IgD-negative memory B cell (primary cell): ENCODE data around the gene COMTD1. TPM values are rescaled to one million over a fixed set of nuclear protein-coding genes. Genes with fewer than 3 reads are reported as not detected.

Experiments
- H3K27ac Mint-ChIP-seq, 3 donors: one replicate each; pipeline ENCODE4 v1.8.0; 2020 to 2022; ENCODE audit warnings: mild to moderate bottlenecking in 3 of 3, mixed read lengths in 3 of 3, moderate library complexity in 1 of 3
- H3K27me3 Mint-ChIP-seq: one replicate; pipeline ENCODE4 v1.8.0; 2021; ENCODE audit warnings: mixed read lengths
- H3K36me3 Mint-ChIP-seq: one replicate; pipeline ENCODE4 v1.8.0; 2020; ENCODE audit warnings: mild to moderate bottlenecking, mixed read lengths
- H3K4me1 Mint-ChIP-seq, 3 donors: one replicate each; pipeline ENCODE4 v1.8.0; 2020 to 2022; ENCODE audit warnings: mixed read lengths in 3 of 3, mild to moderate bottlenecking in 1 of 3
- H3K4me3 Mint-ChIP-seq, 4 donors: one replicate each; pipeline ENCODE4 v1.8.0; 2020 to 2022; ENCODE audit warnings: mild to moderate bottlenecking in 4 of 4, mixed read lengths in 4 of 4, moderate library complexity in 3 of 4
- H3K9me3 Mint-ChIP-seq, 3 donors: one replicate each; pipeline ENCODE4 v1.8.0; 2020 to 2021; ENCODE audit warnings: mixed read lengths in 3 of 3, mild to moderate bottlenecking in 1 of 3
- polyA plus RNA-seq: library from polyadenylated mRNA; unstranded; fragments of 300-500 nt; fragmentation: Illumina TruSeq; gene quantifications from one replicate; pipeline ENCODE4 v1.2.3, GENCODE V29; 2021

The COMTD1 gene
- 8.5 TPM for polyA plus RNA-seq

- Mint-ChIP-seq H3K9me3 (no peaks in the 10 kb centered on the region), H3K36me3 (peaks cover 2% of the 10 kb centered on the region), H3K27me3 (no peaks in the 10 kb centered on the region), H3K4me3 (peak within 1 kb of the TSS; percentile 84 to 93 (median 90)), H3K27ac (peak within 1 kb of the TSS in 2 of 3 donors; percentile 57 to 90), H3K4me1 (peaks cover 6 to 14% (median 13%) of the 10 kb centered on the region in 3 donors)
These were observed at the start of gene COMTD1 for GRCh38 chr10:75235375-75236177. COMTD1 (minus strand) TSS chr10:75235957; CDS start chr10:75235928, 29 bp downstream.

DNA sequence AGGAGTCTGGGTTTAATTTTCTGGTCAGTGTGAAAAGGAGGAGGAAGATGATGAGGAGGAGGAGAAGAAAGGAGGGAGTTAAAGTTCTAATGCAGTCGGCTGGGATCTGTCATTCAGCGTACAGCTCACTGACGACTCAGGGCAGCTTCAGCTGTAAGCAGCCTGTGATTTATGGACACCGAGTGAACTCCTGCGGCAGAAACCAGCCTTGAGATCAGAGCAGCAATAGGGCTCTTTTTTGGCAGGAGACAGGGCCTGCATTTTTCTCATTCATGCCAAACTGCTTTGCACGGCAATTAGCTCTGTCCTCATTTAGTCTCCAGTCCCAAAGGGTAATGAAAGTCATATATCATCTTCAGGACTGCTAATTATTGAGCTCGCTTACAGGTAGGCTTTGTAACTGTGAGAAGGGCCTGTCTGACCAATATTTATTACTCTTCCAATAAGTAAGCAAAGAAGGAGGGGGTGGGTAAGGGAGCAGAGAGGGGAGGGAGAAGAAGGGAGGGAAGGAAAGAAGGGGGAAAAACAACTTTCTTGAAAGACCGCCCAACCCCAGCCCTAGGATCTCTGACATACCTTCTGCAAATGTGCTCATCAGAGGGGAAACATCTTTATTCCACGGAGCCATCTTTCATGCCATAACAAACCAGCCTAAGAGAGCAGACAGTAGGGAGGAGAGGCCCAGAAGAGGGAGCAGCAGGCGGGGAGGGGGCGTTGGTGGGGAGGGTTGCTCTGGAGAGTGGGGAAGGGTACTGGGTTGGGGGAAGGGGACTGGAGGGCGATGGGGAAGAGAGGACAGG is 48.1 kb upstream of the COMTD1 start:
- Mint-ChIP-seq H3K4me1 (peaks cover 0 to 1% (median 0%) of the 10 kb centered on the region in 3 donors), H3K27ac (peak overlapping the region in 1 of 3 donors; percentile 57), H3K9me3 (peaks cover 0 to 3% (median 0%) of the 10 kb centered on the region in 3 donors), H3K4me3 (no peak overlapping the region), H3K27me3 (peaks cover 18% of the 10 kb centered on the region), H3K36me3 (no peaks in the 10 kb centered on the region)

GRCh38 chr10:75283078-75283670 is 47.4 kb upstream of the COMTD1 start:
- Mint-ChIP-seq H3K4me3 (no peak overlapping the region), H3K4me1 (peaks cover 0 to 1% (median 0%) of the 10 kb centered on the region in 3 donors), H3K27ac (peak overlapping the region in 1 of 3 donors; percentile 57), H3K9me3 (peaks cover 0 to 3% (median 0%) of the 10 kb centered on the region in 3 donors), H3K27me3 (peaks cover 18% of the 10 kb centered on the region), H3K36me3 (no peaks in the 10 kb centered on the region)

- Mint-ChIP-seq H3K4me1 (peaks cover 0 to 1% (median 0%) of the 10 kb centered on the region in 3 donors), H3K36me3 (no peaks in the 10 kb centered on the region), H3K9me3 (no peaks in the 10 kb centered on the region), H3K27ac (no peak overlapping the region), H3K27me3 (peaks cover 10% of the 10 kb centered on the region), H3K4me3 (no peak overlapping the region)
These were observed 46.2 kb upstream of the COMTD1 start for GRCh38 chr10:75281974-75282373.

GRCh38 chr10:75280236-75280635 is 44.5 kb upstream of the COMTD1 start:
- no peak overlapping the region for H3K27ac Mint-ChIP-seq
- peaks cover 0 to 1% (median 0%) of the 10 kb centered on the region in 3 donors for H3K4me1 Mint-ChIP-seq
- H3K27me3 Mint-ChIP-seq, result peaks cover 10% of the 10 kb centered on the region
- H3K4me3 Mint-ChIP-seq, result no peak overlapping the region
- H3K9me3 Mint-ChIP-seq, result no peaks in the 10 kb centered on the region
- H3K36me3 Mint-ChIP-seq, result no peaks in the 10 kb centered on the region

DNA sequence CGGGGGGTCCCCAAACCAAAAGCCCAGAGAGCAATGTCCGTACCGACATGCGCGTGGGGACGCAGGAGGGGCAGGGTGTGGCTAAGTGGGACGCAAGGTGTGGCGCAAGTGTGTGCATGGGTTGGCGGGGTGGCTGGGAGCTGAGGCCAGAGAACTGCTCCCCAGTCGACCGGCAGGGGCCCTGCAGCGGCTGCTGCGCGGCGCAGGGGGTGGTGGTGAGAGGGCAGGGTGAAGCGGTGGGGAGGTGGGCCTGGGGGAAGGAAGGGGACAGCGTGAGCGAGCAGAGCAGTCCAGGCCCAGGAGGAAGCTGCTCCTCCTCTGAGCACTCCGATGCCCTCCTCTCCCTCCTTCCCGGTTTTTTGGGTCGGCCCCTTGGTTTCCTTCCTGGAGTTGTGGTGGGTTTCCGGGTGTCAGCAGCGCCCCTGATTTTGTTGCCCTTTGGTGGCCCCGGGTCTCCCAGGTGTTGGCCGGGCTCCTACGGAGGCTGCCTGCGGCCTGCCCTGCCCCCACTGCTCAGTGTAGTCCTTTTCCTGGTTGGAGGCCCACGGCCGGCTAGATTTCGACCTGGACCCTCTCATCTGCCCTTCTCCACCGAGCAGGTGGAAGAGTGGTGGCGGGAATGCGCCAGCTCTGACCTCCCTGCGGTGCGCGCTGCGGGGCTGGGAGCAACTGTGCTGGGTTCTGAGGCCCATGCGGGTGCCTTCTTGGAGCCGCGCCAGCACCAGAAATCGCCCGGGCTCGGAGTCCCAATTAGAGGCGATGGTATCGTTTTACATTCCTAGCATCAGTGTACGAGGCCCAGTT is 40.5 kb upstream of the COMTD1 start:
- Mint-ChIP-seq H3K27me3 (peaks cover 8% of the 10 kb centered on the region), H3K9me3 (no peaks in the 10 kb centered on the region), H3K4me1 (no peaks in the 10 kb centered on the region), H3K27ac (no peak overlapping the region), H3K4me3 (peak overlapping the region in 1 of 4 donors; percentile 52), H3K36me3 (no peaks in the 10 kb centered on the region)

- Mint-ChIP-seq H3K9me3 (peaks cover 0 to 1% (median 0%) of the 10 kb centered on the region in 3 donors), H3K27ac (no peak overlapping the region), H3K4me3 (peak overlapping the region in 1 of 4 donors; percentile 47), H3K27me3 (peaks cover 1% of the 10 kb centered on the region), H3K36me3 (no peaks in the 10 kb centered on the region), H3K4me1 (no peaks in the 10 kb centered on the region)
These were observed 37.1 kb upstream of the COMTD1 start for GRCh38 chr10:75272896-75273295.

DNA sequence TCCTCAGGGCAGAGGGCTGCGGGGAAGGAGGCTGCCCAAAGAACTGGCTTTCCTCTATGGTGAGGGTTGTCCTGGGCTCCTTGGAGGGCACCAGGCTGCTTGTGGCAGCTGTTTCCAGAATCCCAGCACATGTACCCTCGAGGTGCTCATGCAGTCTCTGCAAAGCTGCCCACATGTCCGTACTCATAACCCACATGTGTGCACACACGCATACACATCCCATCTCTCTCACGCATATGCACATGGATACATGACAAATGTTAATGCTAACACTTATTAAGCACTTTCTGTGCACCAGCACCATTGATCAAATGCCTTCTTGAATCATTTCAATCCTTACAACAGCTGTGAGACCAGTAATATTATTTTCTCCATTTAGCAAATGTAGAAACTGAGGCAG is 36.3 kb upstream of the COMTD1 start:
- Mint-ChIP-seq H3K4me1 (no peaks in the 10 kb centered on the region), H3K27me3 (peaks cover 1% of the 10 kb centered on the region), H3K27ac (no peak overlapping the region), H3K36me3 (no peaks in the 10 kb centered on the region), H3K9me3 (peaks cover 0 to 1% (median 0%) of the 10 kb centered on the region in 3 donors), H3K4me3 (no peak overlapping the region)

DNA sequence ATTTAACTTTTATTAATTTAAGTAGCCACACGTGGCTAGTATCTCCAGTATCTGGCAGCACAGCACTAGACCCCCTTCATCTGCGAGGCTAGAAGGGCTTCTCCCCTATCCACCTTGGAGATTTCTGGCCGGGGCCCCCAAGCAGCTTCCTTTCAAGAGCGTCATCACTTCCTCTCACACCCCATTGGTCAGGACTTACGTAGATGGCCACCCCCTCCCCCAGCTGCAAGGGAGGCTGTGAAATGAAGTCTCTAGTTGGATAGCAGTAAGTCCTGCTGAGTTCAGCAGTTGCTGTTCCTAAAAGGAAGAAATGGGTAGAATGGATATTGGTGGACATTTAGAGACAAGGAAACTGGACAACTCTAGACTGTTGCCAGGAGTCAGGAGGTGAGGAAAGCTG is 33.8 kb upstream of the COMTD1 start:
- Mint-ChIP-seq H3K9me3 (peaks cover 0 to 1% (median 0%) of the 10 kb centered on the region in 3 donors), H3K4me1 (no peaks in the 10 kb centered on the region), H3K27me3 (peaks cover 1% of the 10 kb centered on the region), H3K27ac (no peak overlapping the region), H3K36me3 (no peaks in the 10 kb centered on the region), H3K4me3 (no peak overlapping the region)

DNA sequence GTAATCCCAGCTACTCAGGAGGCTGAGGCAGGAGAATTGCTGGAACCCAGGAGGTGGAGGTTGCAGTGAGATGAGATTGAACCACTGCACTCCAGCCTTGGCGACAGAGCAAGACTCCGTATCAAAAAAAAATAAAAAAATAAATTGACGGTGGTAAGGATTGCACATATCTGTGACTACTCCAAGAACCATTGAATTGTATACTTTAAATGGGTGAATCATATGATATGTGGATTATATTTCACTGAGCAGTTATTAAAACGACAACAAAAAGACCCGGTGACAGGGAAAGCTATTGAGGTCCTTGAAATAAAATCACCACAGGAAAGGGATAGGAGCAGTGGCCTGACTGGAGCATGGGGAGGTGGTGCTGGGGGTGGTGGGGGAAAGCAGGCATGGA is 31.2 kb upstream of the COMTD1 start:
- no peak overlapping the region for H3K4me3 Mint-ChIP-seq
- H3K4me1 Mint-ChIP-seq, result no peaks in the 10 kb centered on the region
- H3K36me3 Mint-ChIP-seq, result no peaks in the 10 kb centered on the region
- H3K9me3 Mint-ChIP-seq, result peaks cover 0 to 1% (median 0%) of the 10 kb centered on the region in 3 donors
- H3K27me3 Mint-ChIP-seq, result no peaks in the 10 kb centered on the region
- no peak overlapping the region for H3K27ac Mint-ChIP-seq

- Mint-ChIP-seq H3K36me3 (no peaks in the 10 kb centered on the region), H3K27me3 (no peaks in the 10 kb centered on the region), H3K27ac (no peak overlapping the region), H3K4me1 (no peaks in the 10 kb centered on the region), H3K4me3 (no peak overlapping the region), H3K9me3 (peaks cover 0 to 1% (median 0%) of the 10 kb centered on the region in 3 donors)
These were observed 30.1 kb upstream of the COMTD1 start for GRCh38 chr10:75265856-75266255.

DNA sequence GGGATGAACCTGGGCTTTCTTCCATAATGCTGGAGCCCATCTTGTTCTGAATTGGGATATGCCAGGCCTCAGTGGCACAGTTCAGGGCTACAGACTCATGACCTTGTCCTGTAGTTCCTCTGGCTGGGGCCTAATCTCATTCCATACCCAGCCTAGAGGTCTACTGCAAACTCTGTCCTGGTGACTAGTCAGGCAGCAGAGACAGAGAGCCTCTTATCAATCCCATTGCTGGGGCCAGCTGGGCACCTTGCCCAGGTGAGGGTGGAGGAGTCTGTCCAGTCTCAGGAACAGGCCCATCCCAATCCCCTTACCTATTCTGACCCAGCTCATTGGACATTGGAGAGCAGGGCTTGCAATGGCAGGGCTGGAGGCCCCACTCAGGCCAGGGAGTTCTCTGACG is 28.0 kb upstream of the COMTD1 start:
- no peaks in the 10 kb centered on the region for H3K27me3 Mint-ChIP-seq
- peaks cover 0 to 3% (median 0%) of the 10 kb centered on the region in 3 donors for H3K9me3 Mint-ChIP-seq
- no peaks in the 10 kb centered on the region for H3K36me3 Mint-ChIP-seq
- no peak overlapping the region for H3K27ac Mint-ChIP-seq
- H3K4me1 Mint-ChIP-seq, result peaks cover 0 to 2% (median 0%) of the 10 kb centered on the region in 3 donors
- no peak overlapping the region for H3K4me3 Mint-ChIP-seq

GRCh38 chr10:75261813-75262705 is 26.3 kb upstream of the COMTD1 start:
- Mint-ChIP-seq H3K27ac (no peak overlapping the region), H3K4me3 (no peak overlapping the region), H3K36me3 (no peaks in the 10 kb centered on the region), H3K9me3 (peaks cover 0 to 3% (median 0%) of the 10 kb centered on the region in 3 donors), H3K27me3 (no peaks in the 10 kb centered on the region), H3K4me1 (peaks cover 0 to 2% (median 0%) of the 10 kb centered on the region in 3 donors)
